Chondrocyte (in vitro differentiated cells): ENCODE data around the gene BPIFA3. TPM values are rescaled to one million over a fixed set of nuclear protein-coding genes. Genes with fewer than 3 reads are reported as not detected.

Experiments used
- DNase-seq: peaks from one replicate; pipeline ENCODE4 v3.0.0; 2021; ENCODE audit warnings: mixed read lengths, low spot score
- H3K27ac Mint-ChIP-seq: one replicate; pipeline ENCODE4 v1.8.0; 2021; ENCODE audit warnings: mild to moderate bottlenecking, moderate library complexity, mixed read lengths; ENCODE audit not compliant: unreplicated experiment
- H3K27me3 Mint-ChIP-seq: 2 replicates; pipeline ENCODE4 v1.8.0; 2021; ENCODE audit warnings: low read depth, mixed read lengths
- H3K36me3 Mint-ChIP-seq: 2 replicates; pipeline ENCODE4 v1.8.0; 2021; ENCODE audit warnings: low read depth, mixed read lengths
- H3K4me1 Mint-ChIP-seq: 2 replicates; pipeline ENCODE4 v1.8.0; 2021; ENCODE audit warnings: low read depth, mild to moderate bottlenecking, mixed read lengths
- H3K4me3 Mint-ChIP-seq: one replicate; pipeline ENCODE4 v1.8.0; 2021; ENCODE audit warnings: mild to moderate bottlenecking, moderate library complexity, mixed read lengths; ENCODE audit not compliant: unreplicated experiment
- H3K9me3 Mint-ChIP-seq: 2 replicates; pipeline ENCODE4 v1.8.0; 2021; ENCODE audit warnings: low read depth, mixed read lengths
- CTCF ChIP-seq: fragments of 200-600 bp; sonication (generic); IDR thresholded peaks from 2 replicates; pipeline ENCODE4 v1.5.0; 2021; ENCODE audit warnings: antibody characterized with exemption, mild to moderate bottlenecking, moderate library complexity
- total RNA-seq: library from RNA; stranded (reverse); gene quantifications from 3 replicates; pipeline ENCODE4 v1.2.1, GENCODE V29; 2021

BPIFA3 gene
- total RNA-seq, 1 donor from 2014 or later = not detected

- Mint-ChIP-seq H3K27me3 (peaks cover 77% of the 10 kb centered on the region), H3K4me1 (no peaks in the 10 kb centered on the region), H3K9me3 (no peaks in the 10 kb centered on the region), H3K36me3 (no peaks in the 10 kb centered on the region), H3K27ac (no peak overlapping the region), H3K4me3 (no peak overlapping the region)
- TF ChIP-seq CTCF = no peak
- no peak for DNase-seq
These were observed 14.1 kb downstream of the BPIFA3 start for GRCh38 chr20:33231237-33231636.

- no peaks in the 10 kb centered on the region for H3K9me3 Mint-ChIP-seq
- H3K27me3 Mint-ChIP-seq = peaks cover 75% of the 10 kb centered on the region
- no peak for TF ChIP-seq CTCF
- H3K27ac Mint-ChIP-seq = no peak overlapping the region
- H3K4me3 Mint-ChIP-seq = no peak overlapping the region
- no peak for DNase-seq
- no peaks in the 10 kb centered on the region for H3K4me1 Mint-ChIP-seq
- H3K36me3 Mint-ChIP-seq = no peaks in the 10 kb centered on the region
These were observed 15.4 kb downstream of the BPIFA3 start for GRCh38 chr20:33232486-33233072.

GRCh38 chr20:33233129-33233774 lies 16.1 kb downstream of the BPIFA3 start:
- Mint-ChIP-seq H3K9me3 (no peaks in the 10 kb centered on the region), H3K4me3 (no peak overlapping the region), H3K27me3 (peaks cover 73% of the 10 kb centered on the region), H3K4me1 (no peaks in the 10 kb centered on the region), H3K27ac (no peak overlapping the region), H3K36me3 (no peaks in the 10 kb centered on the region)
- DNase-seq = no peak
- TF ChIP-seq CTCF = no peak

- Mint-ChIP-seq H3K27me3 (peaks cover 70% of the 10 kb centered on the region), H3K9me3 (no peaks in the 10 kb centered on the region), H3K36me3 (no peaks in the 10 kb centered on the region), H3K4me1 (no peaks in the 10 kb centered on the region), H3K27ac (no peak overlapping the region), H3K4me3 (no peak overlapping the region)
- no peak for DNase-seq
- TF ChIP-seq CTCF = no peak
These were observed 16.9 kb downstream of the BPIFA3 start for GRCh38 chr20:33234050-33234449.

- Mint-ChIP-seq H3K27ac (no peak within 1 kb of the TSS), H3K27me3 (peaks cover 69% of the 10 kb centered on the region), H3K36me3 (no peaks in the 10 kb centered on the region), H3K9me3 (no peaks in the 10 kb centered on the region), H3K4me3 (no peak within 1 kb of the TSS), H3K4me1 (no peaks in the 10 kb centered on the region)
- DNase-seq = no peak
- TF ChIP-seq CTCF = no peak
These were observed 18.5 kb downstream of the BPIFA3 start, which contains the start of gene BPIFA1 for GRCh38 chr20:33235696-33236095. TSS of gene BPIFA1 (plus strand) at chr20:33235996. CDS start at chr20:33237712, 1,716 bp downstream.
